HG02763 (cell line): ENCODE data around the gene ERFL.
"Not testable (repeated sequence)": the region's sequence is repeated elsewhere in the genome, so short reads cannot be mapped to it uniquely, and the experiment has no call there.

Experiments
- ATAC-seq: cut with Tn5 transposase; IDR thresholded peaks from one replicate; pipeline ENCODE4 v1.9.1; 2021; ENCODE audit warnings: mild to moderate bottlenecking, moderate library complexity; ENCODE audit not compliant: unreplicated experiment

Gene ERFL

DNA sequence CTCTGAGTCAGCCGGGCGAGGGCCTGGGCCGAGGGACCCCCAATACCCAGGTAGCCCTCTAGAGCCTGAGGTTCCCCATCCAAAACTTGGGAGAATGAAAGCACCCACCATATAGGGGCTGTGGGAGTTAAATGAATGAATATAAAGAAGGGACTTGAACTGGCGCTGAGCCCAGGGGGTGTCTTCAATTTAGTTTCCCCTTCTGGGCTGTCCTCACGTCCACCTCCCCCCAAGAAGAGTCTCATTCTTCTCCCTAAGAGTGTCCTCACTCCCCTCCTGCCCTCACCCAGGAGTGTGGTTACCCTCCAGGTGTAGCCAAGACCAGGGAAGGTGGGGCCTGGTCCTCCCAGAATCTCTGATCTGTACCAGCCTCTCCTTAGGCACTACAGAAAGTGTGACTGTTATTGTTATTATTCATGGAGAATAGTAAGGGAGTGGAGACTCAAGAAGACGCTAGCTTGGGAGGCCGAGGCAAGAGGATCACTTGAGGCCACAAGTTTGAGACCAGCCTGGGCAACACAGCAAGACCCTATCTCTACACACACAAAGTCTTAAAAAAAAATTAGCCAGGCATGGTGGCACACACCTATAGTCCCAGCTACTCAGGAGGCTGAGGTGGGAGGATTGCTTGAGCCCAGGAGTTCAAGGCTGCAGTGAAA, 48.5 kb downstream of the ERFL start:
- ATAC-seq = no peak

DNA sequence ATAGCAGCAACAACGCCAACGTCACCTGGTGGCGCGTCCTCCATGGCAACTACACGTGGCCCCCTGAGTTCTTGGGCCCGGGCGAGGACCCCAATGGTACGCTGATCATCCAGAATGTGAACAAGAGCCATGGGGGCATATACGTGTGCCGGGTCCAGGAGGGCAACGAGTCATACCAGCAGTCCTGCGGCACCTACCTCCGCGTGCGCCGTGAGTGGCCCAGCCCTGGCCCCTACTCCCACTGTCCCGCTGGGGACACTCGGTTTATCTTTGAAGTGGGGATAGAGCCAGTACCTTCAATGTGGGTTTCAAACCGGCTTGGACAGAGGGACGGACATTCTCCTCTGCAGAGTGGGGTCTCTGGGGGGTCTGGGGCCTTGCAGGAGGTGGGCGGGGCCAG, 49.2 kb downstream of the ERFL start:
- no peak for ATAC-seq

DNA sequence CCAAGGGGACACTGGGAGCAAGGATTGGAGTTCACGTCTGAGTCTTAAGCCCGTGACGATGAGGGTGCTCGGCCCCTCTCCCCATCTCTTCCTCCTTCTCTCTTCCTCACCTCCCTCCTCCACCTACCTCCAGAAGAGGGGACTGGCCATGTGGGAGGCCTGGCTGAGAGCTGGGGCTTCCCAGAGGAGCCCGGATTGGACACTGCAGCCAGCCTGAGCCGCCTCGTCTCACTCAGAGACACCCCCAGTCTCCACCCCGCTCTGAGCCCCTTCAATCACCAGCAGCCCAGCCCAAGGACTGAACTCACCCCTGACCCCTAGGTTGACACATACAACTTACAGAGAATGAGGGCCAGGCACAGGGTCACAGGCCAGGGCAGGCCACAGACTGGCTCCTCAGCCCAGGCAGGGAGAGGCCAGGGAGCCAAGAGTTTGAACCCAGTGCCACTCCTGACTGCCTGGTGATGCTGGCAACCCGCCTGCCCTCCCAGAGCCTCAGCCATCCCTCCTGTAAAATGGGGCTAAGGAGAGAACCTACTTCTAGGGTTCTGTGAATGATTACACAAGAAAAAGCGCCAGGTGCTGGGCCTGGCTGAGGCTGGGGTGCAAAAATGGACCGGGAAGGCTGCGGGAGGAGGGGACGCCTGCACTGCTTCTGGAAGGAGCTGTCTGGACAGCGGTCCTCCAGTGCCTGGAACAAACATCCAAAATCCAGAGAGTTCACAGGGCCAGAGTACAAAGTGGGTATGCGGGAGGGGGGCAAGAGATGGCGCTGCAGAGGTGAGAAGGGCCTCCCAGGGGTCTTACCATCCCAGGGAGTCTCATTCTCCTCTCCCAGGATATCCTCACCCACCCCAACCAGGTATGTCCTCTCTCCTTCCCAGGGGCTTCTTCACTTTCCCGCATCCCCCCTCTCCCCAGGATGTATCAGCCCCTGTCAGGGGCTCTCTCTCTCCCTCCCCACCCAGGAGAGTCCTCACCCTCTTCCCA, 50.0 kb downstream of the ERFL start:
- no peak for ATAC-seq

DNA sequence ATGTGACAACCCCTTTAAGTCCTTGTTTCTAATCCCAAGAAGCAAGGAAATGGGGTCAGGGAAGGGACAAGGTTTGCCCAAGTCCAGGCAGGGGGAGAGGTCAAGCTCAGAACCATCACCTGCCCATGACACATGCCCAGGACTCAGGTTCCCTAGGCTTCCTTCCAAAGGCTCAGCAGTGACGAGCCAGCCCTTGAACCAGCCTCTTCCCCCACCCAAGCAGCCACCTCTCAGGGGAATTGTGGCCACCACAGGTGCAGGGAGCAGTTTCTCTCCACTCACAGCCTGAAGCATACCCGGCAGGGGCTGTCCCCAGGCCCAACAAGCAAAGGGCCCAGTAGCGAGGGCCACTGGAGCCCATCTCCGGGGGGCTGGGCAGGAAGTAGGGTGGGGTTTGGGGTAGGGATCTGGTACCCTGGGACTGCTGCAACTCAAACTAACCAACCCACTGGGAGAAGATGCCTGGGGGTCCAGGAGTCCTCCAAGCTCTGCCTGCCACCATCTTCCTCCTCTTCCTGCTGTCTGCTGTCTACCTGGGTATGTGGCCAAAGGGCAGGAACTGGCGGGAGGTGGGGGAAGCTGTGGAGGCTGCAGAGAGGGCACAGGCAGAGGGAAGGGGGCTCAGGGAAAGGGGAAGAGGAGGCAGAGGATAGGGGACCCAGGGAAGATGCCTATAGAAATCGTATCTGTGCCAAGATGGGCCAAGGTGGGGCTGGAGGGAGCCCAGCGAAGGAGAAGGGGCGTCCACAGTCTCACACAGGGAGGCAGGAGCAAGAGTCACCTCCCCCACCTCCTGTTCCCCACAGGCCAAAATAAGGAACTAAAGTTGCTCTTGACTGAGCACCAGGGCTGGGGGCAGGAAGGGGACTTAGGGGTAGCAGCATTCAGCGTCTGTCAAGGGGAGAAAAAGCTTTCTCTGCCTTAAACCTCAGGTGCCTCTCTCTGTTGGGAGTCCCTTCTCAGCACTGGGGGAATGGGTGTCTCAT, 51.1 kb downstream of the ERFL start, which contains the start of gene CD79A:
TSS of gene CD79A (plus strand) at position 433 of the 986 bp plus-strand sequence. CDS start at position 459, 26 bp downstream.
- ATAC-seq = peak; percentile 73

DNA sequence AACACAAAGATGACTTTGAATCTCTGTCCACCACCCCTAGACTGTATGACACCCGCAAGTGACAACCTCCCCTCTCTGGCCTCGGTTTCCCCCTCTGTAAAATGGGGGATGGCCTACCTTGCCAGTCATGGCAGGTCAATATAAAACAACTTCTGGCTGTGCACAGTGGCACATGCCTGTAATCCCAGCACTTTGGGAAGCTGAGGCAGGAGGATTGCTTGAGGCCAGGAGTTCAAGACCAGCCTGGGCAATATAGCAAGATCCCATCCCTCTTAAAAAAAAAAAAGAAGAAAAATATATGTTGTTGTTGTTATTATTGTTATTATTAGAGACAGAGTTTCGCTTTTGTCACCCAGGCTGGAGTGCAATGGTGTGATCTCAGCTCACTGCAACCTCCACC, 52.3 kb downstream of the ERFL start:
- ATAC-seq = not testable (repeated sequence)

DNA sequence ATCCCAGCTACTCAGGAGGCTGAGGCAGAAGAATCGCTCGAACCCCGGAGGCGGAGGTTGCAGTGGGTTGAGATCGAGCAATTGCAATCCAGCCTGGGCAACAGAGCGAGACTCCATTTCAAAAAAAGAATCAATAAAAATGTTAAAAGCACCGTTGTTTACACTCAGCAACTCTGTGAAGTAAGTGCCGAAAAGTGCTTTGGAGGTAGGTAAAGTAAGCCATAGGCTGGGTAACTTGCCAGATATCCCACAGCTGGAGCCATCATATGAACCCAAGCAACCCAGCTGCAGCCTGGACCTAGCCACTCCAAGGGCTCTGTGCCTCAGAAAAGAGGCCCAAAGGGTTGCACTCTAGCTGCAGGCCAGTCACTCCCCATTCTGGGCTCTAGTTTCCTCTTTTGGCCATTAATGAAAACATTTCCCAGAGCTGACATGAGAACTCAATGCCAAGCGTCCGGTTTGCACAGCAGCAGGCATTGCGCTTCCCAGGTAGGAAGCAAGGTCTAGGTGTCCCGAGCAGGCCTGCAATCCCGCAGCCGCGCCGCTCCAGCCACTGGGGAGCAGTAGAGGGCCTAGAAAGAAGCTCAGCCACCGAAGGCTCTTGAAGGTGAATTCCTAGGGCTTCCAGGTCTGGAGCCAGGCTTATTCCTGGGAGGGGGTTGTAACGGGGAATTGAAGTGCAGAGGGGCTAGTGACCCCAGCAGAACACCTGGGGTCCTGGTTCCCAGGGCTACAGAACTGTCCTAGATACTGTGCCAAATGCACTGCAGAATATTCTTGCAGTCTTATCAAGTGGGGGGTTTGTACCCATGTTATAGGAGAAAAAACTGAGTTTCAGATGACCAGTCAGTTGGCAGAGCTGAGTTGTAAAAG, 55.2 kb downstream of the ERFL start:
- ATAC-seq = no peak

DNA sequence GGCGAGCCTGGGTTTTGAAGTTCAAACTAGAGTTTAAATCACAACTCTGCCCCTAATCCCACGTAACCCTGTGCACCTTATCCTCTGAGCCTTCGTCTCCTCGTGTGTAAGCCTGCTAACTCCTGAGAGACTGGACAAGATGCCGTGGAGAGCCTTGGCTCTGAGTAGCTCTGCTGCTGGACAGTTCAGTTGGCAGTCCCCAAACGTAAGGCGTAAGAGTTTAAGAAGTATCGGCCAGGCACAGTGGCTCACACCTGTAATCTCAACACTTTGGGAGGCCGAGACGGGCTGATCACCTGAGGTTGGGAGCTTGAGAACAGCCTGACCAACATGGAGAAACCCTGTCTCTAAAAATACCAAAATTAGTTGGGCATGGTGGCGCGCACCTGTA, 55.9 kb downstream of the ERFL start:
- no peak for ATAC-seq

DNA sequence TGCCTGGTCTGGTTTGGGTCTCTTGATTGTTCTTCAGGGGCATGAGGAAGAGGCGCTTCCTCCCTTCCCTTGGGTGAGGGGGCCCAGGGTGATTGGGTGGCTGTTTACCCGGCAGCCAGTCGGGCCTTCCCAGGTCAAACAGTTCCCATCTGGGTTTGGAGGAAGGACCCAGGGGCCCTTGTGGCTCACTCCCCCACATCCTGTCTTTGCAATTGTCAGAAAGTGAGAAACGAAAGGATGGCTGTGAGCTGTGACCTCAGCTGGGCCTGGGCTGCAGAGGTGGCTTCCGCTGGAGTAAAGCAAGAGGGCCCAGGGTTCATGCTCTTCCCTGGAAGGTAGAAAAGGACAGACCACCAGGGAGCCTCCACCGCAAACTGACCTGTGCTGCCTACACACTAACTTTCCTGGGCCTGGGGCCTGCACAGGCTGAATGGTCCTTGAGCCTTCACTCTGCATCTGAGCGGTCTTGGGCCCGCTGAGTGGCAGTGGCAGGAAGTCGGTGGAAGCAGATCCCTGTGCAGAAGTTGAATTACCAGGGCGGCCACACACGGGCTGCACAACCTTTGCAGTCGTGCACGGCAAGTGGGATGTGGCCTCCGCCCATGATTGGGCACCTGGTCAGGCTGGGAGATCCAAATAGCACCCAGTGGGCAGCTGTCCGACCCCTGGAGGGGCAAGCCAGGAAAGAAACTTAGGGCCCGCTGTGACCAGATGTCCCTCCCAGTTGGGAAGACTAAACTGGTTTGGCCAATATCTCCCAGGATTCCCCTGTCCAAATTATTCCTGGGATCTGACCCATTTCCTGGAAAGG, 56.5 kb downstream of the ERFL start:
- peak; percentile 51 for ATAC-seq

DNA sequence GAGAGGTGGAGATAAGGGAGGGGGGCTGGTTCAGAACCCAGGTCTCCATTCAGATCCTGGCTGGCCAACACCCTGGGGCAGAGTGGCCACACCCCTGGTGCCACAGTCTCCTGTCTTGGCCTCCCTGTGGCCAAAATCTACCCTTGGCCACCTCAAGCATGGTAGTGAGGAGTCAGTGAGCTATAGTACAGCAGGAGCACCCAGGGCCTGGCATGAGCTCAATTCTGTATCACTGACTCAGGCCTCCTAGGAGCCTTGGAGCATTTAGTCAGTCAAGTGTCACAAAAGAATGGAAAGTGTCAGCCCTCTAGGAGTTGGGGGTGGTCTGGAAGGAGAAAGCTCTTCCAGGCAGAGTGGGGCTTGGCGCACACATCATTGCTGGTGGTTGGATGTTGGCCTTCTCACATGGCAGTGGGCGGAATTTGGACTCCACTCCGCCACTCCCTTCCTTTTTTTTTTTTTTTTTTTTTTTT, 57.8 kb downstream of the ERFL start:
- no peak for ATAC-seq

DNA sequence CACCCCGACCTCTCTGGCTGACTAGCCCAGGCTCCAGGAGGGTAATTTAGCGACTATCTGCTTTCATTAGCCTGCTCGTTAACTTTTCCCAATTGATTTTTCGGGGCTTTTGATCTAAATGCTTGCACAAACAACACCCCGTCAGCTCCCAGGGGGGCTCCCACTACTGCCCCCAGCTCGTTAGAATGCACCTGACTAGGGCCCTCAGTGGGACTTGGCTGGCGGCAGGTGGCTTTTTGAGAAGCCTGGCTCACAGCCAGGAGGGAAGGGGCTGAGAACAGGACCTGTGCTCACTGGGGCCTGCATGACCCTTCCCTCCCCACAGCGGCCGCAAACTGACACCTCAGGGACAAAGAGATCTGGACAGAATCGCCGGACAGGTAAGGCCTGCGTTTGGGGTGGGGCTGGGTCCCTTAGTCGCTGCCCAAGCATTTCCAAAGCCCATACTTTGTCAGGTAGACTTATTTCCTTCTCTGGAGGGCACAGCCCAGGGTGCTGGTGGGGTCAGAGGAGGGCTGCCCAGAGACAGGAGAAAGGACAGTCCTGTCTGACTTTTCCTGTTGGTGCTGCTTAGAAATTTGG, 58.8 kb downstream of the ERFL start:
- ATAC-seq = no peak

DNA sequence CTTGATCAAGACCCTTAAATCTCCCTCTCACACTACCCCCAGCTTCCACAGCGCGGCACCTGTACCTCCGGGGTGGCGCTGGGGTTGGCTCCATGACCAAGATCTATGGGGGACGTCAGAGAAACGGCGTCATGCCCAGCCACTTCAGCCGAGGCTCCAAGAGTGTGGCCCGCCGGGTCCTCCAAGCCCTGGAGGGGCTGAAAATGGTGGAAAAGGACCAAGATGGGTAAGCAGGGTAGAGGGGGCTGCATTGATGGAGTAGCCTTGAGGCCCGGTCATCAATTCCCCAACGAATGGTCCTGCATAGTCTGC, 59.3 kb downstream of the ERFL start:
- no peak for ATAC-seq

DNA sequence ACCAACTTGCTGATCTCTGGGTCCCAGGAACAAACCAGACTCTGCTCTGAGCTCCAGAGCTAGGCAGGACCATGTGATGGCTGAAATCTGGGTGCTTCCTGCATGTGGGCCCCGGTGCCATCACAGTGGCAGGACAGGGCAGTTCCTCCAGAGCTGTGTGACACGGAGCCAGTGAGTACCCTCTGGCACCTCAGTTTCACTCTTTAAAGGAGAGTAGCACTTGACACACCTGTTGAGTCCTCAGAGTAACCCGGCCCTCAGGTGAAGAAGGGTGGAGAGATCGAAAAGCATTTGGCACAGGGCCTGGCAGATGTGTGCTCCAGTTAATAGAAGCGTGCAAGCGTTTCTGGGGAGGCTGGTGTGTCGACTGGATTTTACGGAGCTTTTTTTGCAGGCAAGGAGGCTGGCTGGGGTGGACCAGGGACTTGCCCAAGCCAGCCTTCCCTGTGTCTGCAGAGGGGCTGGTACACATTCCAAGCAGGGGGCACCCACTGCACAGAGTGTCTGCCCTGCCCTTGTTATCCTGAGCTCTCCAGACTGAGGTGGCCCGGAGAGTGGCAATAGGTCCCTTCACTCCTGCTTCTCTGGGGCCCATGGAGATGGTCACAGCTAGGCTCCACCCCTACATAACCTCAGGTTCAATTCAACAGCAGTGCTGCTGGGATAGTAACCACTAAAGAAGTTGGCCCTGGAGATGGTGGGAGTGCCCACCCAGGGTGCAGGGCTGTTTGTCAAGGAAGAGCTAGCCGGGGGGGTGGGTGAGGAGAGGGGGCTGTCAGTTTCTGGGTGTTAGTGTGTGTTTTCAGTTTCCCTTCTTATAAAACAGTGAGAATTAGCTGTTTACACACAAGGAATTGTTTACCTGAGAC, 59.9 kb downstream of the ERFL start:
- no peak for ATAC-seq

DNA sequence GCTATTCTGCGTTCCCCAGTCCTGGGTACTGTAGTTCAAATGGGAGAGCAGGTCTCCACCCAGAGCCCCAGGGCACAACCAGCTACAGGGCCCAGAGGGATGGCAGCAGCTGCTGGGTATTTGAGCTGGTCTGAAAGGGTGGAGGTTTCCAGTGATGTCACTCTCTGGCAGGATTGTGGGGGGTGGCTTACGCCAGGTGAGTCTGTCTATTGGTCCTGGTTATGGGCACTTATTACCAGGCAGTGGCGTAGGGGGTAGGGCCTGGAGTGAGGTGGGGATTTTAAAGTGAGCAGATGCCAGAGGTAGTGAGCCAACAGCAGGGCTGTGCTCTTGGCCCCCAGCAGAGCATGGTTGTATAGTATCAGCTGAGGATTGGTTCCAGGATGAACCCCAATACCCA, 62.0 kb downstream of the ERFL start:
- ATAC-seq = no peak

DNA sequence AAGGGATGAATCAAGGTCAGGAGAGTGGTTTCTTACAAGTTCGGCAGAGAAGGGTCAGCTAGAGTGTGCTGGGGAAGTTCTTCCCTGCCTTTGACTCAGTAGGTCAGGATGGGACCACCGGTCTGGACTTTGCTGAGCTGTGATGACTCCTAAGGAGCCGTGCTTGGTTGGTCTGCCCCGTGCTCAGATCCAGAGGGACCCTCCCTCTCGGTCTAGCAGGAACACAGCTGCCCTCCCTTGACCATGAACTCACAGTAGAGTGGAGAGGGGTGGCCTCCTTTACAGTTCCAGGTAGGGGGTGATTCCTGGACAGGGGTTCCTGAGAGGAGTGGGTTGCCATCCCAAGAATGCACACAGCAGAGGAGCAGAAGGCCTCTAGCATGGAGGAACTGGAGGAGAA, 63.9 kb downstream of the ERFL start:
- no peak for ATAC-seq

DNA sequence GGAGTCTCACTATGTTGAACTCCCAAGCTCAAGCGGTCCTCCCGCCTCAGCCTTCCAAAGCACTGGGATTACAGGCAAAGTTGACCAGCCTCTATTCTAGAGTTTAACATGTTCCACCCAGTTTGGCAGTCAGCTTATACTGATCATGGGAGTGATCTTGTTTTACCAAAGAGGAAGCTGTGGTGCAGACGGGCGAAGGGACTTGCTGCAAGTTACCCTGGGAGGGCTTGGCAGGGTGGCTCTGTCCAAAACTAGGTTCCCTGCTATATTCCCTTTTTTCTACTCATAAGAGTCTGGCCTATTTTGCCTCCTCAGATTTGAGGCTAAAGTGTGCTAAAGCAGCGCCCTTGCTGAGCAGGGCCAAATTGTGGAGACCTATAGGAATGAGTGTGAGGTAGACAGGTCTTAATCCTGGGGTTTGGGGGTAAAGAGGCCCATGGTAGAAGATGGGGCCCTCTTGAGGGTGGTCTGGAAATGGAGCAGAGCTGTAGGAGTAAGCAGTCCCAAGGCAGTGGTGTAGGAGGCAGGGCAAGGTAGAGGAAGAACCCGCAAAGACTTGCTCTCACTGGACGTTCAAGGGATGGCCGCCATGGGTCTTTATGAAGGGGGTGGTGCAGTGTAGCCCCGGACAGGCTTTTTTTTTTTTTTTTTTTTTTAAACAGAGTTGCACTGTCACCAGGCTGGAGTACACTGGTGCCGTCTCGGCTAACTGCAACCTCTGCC, 64.9 kb downstream of the ERFL start:
- no peak for ATAC-seq

DNA sequence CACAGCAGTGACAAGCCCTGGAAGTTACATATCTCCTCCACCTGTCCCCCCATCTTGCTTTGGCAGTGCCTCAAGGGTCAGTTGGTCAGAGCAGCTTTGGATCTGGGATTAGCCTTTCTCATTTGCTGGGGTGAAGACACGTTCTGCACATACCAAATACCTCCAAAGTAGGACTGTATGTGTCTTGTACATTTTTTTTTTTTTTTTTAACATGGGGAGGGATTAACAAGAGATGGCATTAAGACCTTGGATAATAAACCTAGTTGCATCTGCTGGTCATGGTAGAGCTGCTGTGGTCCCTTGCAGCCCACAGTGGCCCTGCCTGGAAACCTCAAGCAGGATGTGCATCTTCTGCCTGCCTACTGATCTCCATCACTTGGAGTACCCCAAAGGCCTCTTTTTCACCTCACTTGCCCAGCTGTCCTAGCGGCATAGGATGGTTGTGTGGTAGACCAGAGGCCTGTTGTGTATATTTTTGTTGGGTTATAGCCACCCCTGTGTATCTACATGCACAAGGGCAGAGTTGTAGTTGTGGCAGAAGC, 65.7 kb downstream of the ERFL start:
- ATAC-seq = no peak

DNA sequence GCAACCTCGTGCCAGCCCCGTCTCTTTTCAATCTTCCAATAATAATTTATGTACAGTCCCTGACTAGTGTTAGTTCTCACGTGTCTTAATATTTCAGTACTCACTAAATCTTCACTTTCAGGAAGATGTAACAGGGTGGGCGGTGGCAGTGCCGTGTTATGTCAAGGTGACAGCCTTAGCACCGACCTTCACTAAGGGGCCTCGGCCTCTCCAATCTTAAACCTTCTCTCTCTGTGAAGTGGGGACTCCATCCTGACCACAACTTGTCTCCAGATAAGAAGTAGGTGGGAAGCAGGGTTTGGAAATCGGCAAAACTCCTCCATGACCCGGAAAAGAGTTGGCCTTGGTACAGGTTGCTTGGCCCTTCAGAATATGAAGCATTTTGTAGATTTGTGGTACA, 66.4 kb downstream of the ERFL start:
- no peak for ATAC-seq
